ENCODE data around the gene RAPGEF1.

- TF ChIP-seq CTCF (IDR thresholded peaks at IDR 0.05; ENCODE audit: insufficient read depth, low read length, poor library complexity, severe bottlenecking) (no peak), EZH2phosphoT487 (conservative IDR thresholded peaks at IDR 0.05; ENCODE audit: low read length) (no peak)
Measured at GRCh38 chr9:131773911-131774379, 34.1 kb upstream of the RAPGEF1 start.

Data from SU-DHL-6 (cell line).